Upper lobe of left lung (tissue), 4 donors: ENCODE results near the gene RPS5.

Experiments used
- EP300 ChIP-seq, 4 donors: sonication (generic); formaldehyde crosslinking; IDR thresholded peaks; one replicate each; pipeline ENCODE4 v1.5.1; 2017; ENCODE audit warnings: antibody characterized with exemption in 4 of 4, control low read depth in 2 of 4
- POLR2A ChIP-seq, 4 donors: fragments of 450-650 bp; IDR thresholded peaks; one replicate each; pipeline ENCODE4 v1.5.1; 2016 to 2017; ENCODE audit warnings: antibody characterized with exemption in 4 of 4, mild to moderate bottlenecking in 2 of 4

DNA sequence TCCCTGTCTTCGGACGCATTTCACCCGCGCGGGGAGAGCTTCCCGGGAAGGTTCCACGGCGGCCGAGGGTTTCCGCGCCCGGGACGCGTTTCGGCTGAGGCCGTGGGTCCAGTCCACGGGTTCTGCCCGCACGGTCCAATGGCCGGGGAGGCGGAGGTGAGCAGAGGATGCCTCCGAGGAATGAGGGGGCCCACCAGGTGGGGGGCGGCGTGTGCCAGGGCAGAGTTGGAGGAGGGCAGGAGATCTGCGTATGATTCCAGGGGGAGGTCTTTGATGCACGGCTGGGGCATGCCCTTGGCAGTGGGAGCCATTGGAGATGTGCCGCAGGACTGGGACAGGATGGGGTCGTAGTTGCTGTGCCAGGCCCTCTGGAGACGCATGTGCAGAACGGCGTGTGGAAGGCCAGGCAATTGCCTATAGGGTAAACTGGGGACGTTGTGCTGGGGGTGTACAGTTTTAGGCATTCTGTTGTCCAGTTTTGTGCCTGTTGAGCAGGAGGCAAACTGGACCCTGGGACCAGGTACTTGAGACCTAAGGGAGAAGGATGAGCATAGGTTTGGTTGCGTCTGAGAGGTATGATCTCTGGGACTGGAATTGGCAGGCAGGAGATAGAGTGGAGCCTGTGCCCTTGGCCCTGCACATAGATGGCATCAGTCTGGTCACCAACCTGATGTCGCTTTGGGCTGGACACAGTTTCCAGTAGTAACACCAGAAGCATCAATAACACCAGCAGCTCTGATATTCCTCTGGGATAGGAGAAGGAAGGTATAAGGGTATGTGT is 22.1 kb downstream of the RPS5 start:
- TF ChIP-seq POLR2A (IDR thresholded peaks at IDR 0.05) (no peak), EP300 (IDR thresholded peaks at IDR 0.05) (no peak)
